ENCODE data around the gene ZSCAN5A.

GRCh38 chr19:56253737-56254136 lies 60.9 kb downstream of the ZSCAN5A start:
- TF ChIP-seq CREB1 (IDR thresholded peaks at IDR 0.05; ENCODE audit: low read depth) (no peak), YY1 (IDR thresholded peaks at IDR 0.05; ENCODE audit: low read depth) (no peak), EP300 (IDR thresholded peaks at IDR 0.05; ENCODE audit: borderline replicate concordance) (no peak), ZBTB7A (IDR thresholded peaks at IDR 0.05; ENCODE audit: low read depth) (no peak), RAD21 (IDR thresholded peaks at IDR 0.05; ENCODE audit: low read depth) (peak; percentile 38), EGR1 (IDR thresholded peaks at IDR 0.05) (no peak), CEBPB (IDR thresholded peaks at IDR 0.05) (no peak), TAF1 (IDR thresholded peaks at IDR 0.05; ENCODE audit: low read depth) (no peak), NFIC (IDR thresholded peaks at IDR 0.05) (no peak), TCF12 (IDR thresholded peaks at IDR 0.05; ENCODE audit: low read depth) (no peak)
- TF ChIP-seq, protein P1, sequence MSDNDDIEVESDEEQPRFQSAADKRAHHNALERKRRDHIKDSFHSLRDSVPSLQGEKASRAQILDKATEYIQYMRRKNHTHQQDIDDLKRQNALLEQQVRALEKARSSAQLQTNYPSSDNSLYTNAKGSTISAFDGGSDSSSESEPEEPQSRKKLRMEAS (IDR thresholded peaks at IDR 0.05), result no peak
- TF ChIP-seq, protein P2, sequence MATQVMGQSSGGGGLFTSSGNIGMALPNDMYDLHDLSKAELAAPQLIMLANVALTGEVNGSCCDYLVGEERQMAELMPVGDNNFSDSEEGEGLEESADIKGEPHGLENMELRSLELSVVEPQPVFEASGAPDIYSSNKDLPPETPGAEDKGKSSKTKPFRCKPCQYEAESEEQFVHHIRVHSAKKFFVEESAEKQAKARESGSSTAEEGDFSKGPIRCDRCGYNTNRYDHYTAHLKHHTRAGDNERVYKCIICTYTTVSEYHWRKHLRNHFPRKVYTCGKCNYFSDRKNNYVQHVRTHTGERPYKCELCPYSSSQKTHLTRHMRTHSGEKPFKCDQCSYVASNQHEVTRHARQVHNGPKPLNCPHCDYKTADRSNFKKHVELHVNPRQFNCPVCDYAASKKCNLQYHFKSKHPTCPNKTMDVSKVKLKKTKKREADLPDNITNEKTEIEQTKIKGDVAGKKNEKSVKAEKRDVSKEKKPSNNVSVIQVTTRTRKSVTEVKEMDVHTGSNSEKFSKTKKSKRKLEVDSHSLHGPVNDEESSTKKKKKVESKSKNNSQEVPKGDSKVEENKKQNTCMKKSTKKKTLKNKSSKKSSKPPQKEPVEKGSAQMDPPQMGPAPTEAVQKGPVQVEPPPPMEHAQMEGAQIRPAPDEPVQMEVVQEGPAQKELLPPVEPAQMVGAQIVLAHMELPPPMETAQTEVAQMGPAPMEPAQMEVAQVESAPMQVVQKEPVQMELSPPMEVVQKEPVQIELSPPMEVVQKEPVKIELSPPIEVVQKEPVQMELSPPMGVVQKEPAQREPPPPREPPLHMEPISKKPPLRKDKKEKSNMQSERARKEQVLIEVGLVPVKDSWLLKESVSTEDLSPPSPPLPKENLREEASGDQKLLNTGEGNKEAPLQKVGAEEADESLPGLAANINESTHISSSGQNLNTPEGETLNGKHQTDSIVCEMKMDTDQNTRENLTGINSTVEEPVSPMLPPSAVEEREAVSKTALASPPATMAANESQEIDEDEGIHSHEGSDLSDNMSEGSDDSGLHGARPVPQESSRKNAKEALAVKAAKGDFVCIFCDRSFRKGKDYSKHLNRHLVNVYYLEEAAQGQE (IDR thresholded peaks at IDR 0.05; ENCODE audit: low read depth), result no peak
- TF ChIP-seq, protein P3, sequence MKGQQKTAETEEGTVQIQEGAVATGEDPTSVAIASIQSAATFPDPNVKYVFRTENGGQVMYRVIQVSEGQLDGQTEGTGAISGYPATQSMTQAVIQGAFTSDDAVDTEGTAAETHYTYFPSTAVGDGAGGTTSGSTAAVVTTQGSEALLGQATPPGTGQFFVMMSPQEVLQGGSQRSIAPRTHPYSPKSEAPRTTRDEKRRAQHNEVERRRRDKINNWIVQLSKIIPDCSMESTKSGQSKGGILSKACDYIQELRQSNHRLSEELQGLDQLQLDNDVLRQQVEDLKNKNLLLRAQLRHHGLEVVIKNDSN (IDR thresholded peaks at IDR 0.05), result no peak
